ENCODE measurements around the gene ASRGL1.

Gene ASRGL1

DNA sequence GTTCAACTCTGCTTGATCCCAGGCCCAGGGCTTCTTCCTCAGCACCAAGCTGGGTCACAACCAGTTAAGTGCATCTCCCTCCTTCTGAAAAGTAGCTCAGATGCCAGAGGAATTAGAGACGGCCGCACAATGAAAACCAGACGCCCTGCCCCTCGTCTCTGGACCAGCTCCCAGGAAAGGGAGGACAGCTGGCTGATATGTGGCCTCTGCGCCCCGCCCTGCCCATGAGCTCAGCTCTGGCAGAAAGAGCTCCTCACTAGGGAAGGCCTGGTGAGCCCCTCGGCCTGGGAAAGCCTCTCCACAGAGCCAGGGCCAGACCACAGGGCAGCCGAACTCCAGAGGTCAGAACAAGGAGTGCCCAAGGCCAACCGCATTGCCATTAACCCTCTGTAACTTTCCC lies 63.5 kb downstream of the ASRGL1 start:
- Histone ChIP-seq H3K4me1 (ENCODE audit: control insufficient read depth, low read depth, low read length) (peaks cover 3% of the 10 kb centered on the region), H3K56ac (ENCODE audit: low read length) (no peak overlapping the region), H3K4ac (ENCODE audit: low read depth, low read length) (no peak overlapping the region), H2BK15ac (replicated peaks; ENCODE audit: low read depth) (no peak overlapping the region), H3K4me2 (ENCODE audit: low read length) (no peak overlapping the region), H3K79me2 (ENCODE audit: control insufficient read depth, insufficient read depth, low read length) (no peaks in the 10 kb centered on the region), H4K5ac (ENCODE audit: low read length) (no peak overlapping the region), H3K23ac (ENCODE audit: low read length) (peak overlapping the region; percentile 45), H3K9ac (ENCODE audit: low read length) (no peak overlapping the region), H3K4me3 (ENCODE audit: low read length) (no peak overlapping the region), H2AK5ac (ENCODE audit: low read length) (no peak overlapping the region), H3K18ac (ENCODE audit: low read length) (no peak overlapping the region), H2BK120ac (ENCODE audit: low read depth, low read length) (no peak overlapping the region), H4K8ac (ENCODE audit: low read depth, low read length) (no peak overlapping the region), H3K36me3 (ENCODE audit: control insufficient read depth, insufficient read depth, low read length) (no peaks in the 10 kb centered on the region), H3K79me1 (ENCODE audit: low read length) (no peaks in the 10 kb centered on the region), H3K27ac (ENCODE audit: low read depth, low read length) (no peak overlapping the region), H3K27me3 (ENCODE audit: insufficient read depth, low read length, poor library complexity) (no peaks in the 10 kb centered on the region), H2BK5ac (ENCODE audit: low read length) (no peak overlapping the region)
- DNase-seq, result no peak
- WGBS (ENCODE audit: extremely low coverage, insufficient coverage, low lambda C conversion rate), result no CpG with 5 or more reads among the region's 9 CpGs

- H3K27ac ChIP-seq (ENCODE audit: low read depth, low read length), result no peak overlapping the region
- no peak overlapping the region for H3K4me2 ChIP-seq (ENCODE audit: low read length)
- H3K27me3 ChIP-seq (ENCODE audit: insufficient read depth, low read length, poor library complexity), result no peaks in the 10 kb centered on the region
- H2BK120ac ChIP-seq (ENCODE audit: low read depth, low read length), result no peak overlapping the region
- no peak for DNase-seq
- no peak overlapping the region for H3K9ac ChIP-seq (ENCODE audit: low read length)
- H3K4me3 ChIP-seq (ENCODE audit: low read length), result no peak overlapping the region
- no peak overlapping the region for H3K23ac ChIP-seq (ENCODE audit: low read length)
- H2BK15ac ChIP-seq (replicated peaks; ENCODE audit: low read depth), result no peak overlapping the region
- peaks cover 3% of the 10 kb centered on the region for H3K4me1 ChIP-seq (ENCODE audit: control insufficient read depth, low read depth, low read length)
- no peak overlapping the region for H4K5ac ChIP-seq (ENCODE audit: low read length)
- H3K79me1 ChIP-seq (ENCODE audit: low read length), result no peaks in the 10 kb centered on the region
- H3K56ac ChIP-seq (ENCODE audit: low read length), result no peak overlapping the region
- no peaks in the 10 kb centered on the region for H3K79me2 ChIP-seq (ENCODE audit: control insufficient read depth, insufficient read depth, low read length)
- H3K36me3 ChIP-seq (ENCODE audit: control insufficient read depth, insufficient read depth, low read length), result no peaks in the 10 kb centered on the region
- H4K8ac ChIP-seq (ENCODE audit: low read depth, low read length), result no peak overlapping the region
- no CpG with 5 or more reads among the region's 5 CpGs for WGBS (ENCODE audit: extremely low coverage, insufficient coverage, low lambda C conversion rate)
- no peak overlapping the region for H2BK5ac ChIP-seq (ENCODE audit: low read length)
- no peak overlapping the region for H2AK5ac ChIP-seq (ENCODE audit: low read length)
- no peak overlapping the region for H3K4ac ChIP-seq (ENCODE audit: low read depth, low read length)
- no peak overlapping the region for H3K18ac ChIP-seq (ENCODE audit: low read length)
Observed at GRCh38 chr11:62401356-62401755, 64.1 kb downstream of the ASRGL1 start.

DNA sequence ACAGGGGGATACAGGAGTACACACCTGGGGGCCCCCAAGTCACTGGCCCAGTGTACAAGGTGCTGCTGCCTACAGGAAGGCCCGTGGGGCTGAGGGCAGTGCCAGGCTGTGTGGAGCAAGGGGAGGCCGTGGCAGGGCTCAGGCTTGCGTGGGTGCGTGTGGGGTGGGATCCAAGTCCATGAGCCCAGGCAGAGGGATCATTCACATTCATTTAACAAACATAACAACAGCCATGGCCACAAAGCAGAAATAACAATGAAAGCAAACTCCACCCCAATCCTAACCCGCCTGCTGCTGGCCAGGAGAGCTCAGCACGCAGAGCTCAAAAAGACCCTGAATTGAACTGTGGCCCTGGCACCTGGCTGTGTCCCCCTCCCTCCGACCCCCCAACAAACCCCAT lies 64.6 kb downstream of the ASRGL1 start:
- Histone ChIP-seq H3K79me2 (ENCODE audit: control insufficient read depth, insufficient read depth, low read length) (no peaks in the 10 kb centered on the region), H2BK120ac (ENCODE audit: low read depth, low read length) (no peak overlapping the region), H3K4me2 (ENCODE audit: low read length) (no peak overlapping the region), H3K18ac (ENCODE audit: low read length) (no peak overlapping the region), H2AK5ac (ENCODE audit: low read length) (no peak overlapping the region), H3K36me3 (ENCODE audit: control insufficient read depth, insufficient read depth, low read length) (no peaks in the 10 kb centered on the region), H2BK15ac (replicated peaks; ENCODE audit: low read depth) (no peak overlapping the region), H3K4me1 (ENCODE audit: control insufficient read depth, low read depth, low read length) (peaks cover 3% of the 10 kb centered on the region), H3K27me3 (ENCODE audit: insufficient read depth, low read length, poor library complexity) (no peaks in the 10 kb centered on the region), H3K4ac (ENCODE audit: low read depth, low read length) (no peak overlapping the region), H3K9ac (ENCODE audit: low read length) (no peak overlapping the region), H3K4me3 (ENCODE audit: low read length) (no peak overlapping the region), H3K27ac (ENCODE audit: low read depth, low read length) (no peak overlapping the region), H2BK5ac (ENCODE audit: low read length) (no peak overlapping the region), H3K23ac (ENCODE audit: low read length) (no peak overlapping the region), H4K8ac (ENCODE audit: low read depth, low read length) (no peak overlapping the region), H3K56ac (ENCODE audit: low read length) (peak overlapping the region; percentile 73), H3K79me1 (ENCODE audit: low read length) (no peaks in the 10 kb centered on the region), H4K5ac (ENCODE audit: low read length) (no peak overlapping the region)
- no CpG with 5 or more reads among the region's 7 CpGs for WGBS (ENCODE audit: extremely low coverage, insufficient coverage, low lambda C conversion rate)
- no peak for DNase-seq

GRCh38 chr11:62402226-62402959 lies 65.1 kb downstream of the ASRGL1 start:
- H3K4me1 ChIP-seq (ENCODE audit: control insufficient read depth, low read depth, low read length), result peaks cover 3% of the 10 kb centered on the region
- H3K27me3 ChIP-seq (ENCODE audit: insufficient read depth, low read length, poor library complexity), result no peaks in the 10 kb centered on the region
- no peak overlapping the region for H2BK5ac ChIP-seq (ENCODE audit: low read length)
- H3K56ac ChIP-seq (ENCODE audit: low read length), result peak overlapping the region; percentile 37
- H3K18ac ChIP-seq (ENCODE audit: low read length), result no peak overlapping the region
- H2BK15ac ChIP-seq (replicated peaks; ENCODE audit: low read depth), result no peak overlapping the region
- H3K4me3 ChIP-seq (ENCODE audit: low read length), result no peak overlapping the region
- no peak overlapping the region for H3K27ac ChIP-seq (ENCODE audit: low read depth, low read length)
- no peak overlapping the region for H2BK120ac ChIP-seq (ENCODE audit: low read depth, low read length)
- H2AK5ac ChIP-seq (ENCODE audit: low read length), result no peak overlapping the region
- no peaks in the 10 kb centered on the region for H3K79me1 ChIP-seq (ENCODE audit: low read length)
- H3K4me2 ChIP-seq (ENCODE audit: low read length), result no peak overlapping the region
- no peak overlapping the region for H3K9ac ChIP-seq (ENCODE audit: low read length)
- H3K79me2 ChIP-seq (ENCODE audit: control insufficient read depth, insufficient read depth, low read length), result no peaks in the 10 kb centered on the region
- no CpG with 5 or more reads among the region's 15 CpGs for WGBS (ENCODE audit: extremely low coverage, insufficient coverage, low lambda C conversion rate)
- H4K8ac ChIP-seq (ENCODE audit: low read depth, low read length), result no peak overlapping the region
- no peak overlapping the region for H3K4ac ChIP-seq (ENCODE audit: low read depth, low read length)
- DNase-seq, result no peak
- H3K36me3 ChIP-seq (ENCODE audit: control insufficient read depth, insufficient read depth, low read length), result no peaks in the 10 kb centered on the region
- H3K23ac ChIP-seq (ENCODE audit: low read length), result peak overlapping the region; percentile 66
- no peak overlapping the region for H4K5ac ChIP-seq (ENCODE audit: low read length)

DNA sequence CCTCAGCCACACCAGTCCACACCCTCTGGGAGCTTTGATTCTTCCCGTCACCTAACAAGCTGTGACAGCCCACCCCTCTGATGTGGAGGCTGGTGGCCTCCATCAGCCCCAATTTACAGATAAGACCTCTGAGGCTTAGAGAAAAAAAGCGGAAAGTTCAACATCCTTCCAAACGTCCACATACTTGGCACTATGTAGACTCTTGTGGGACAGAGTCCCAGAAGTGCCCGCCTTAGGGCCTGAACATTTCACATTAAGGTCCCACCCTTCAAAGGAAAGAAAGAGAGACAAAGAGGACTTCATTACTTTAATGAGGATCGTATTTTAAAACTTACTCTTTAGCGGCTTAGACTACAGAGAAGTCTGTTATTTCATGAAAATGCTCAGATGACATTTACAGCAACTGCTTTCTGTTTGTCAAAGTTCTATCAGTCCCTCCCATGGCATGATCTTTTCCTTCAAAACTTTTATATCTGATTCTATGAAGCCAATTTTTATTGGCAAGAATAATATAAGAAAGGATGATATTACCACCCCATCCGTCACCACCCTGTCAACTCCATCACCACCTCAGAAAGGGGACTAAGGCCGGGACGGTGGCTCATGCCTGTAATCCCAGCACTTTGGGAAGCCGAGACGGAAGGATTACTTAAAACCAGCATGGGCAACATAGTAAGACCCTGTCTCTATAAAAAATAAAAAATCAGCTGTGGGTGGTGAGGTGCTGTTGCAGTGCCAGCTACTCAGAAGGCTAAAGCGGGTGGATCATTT lies 65.9 kb downstream of the ASRGL1 start:
- DNase-seq, result no peak
- Histone ChIP-seq H3K79me2 (ENCODE audit: control insufficient read depth, insufficient read depth, low read length) (no peaks in the 10 kb centered on the region), H4K8ac (ENCODE audit: low read depth, low read length) (no peak overlapping the region), H3K4me2 (ENCODE audit: low read length) (no peak overlapping the region), H3K4me1 (ENCODE audit: control insufficient read depth, low read depth, low read length) (peaks cover 2% of the 10 kb centered on the region), H4K5ac (ENCODE audit: low read length) (no peak overlapping the region), H3K4me3 (ENCODE audit: low read length) (no peak overlapping the region), H2BK15ac (replicated peaks; ENCODE audit: low read depth) (no peak overlapping the region), H2BK5ac (ENCODE audit: low read length) (no peak overlapping the region), H3K36me3 (ENCODE audit: control insufficient read depth, insufficient read depth, low read length) (no peaks in the 10 kb centered on the region), H3K23ac (ENCODE audit: low read length) (no peak overlapping the region), H2BK120ac (ENCODE audit: low read depth, low read length) (no peak overlapping the region), H3K27ac (ENCODE audit: low read depth, low read length) (no peak overlapping the region), H3K18ac (ENCODE audit: low read length) (no peak overlapping the region), H3K79me1 (ENCODE audit: low read length) (no peaks in the 10 kb centered on the region), H3K56ac (ENCODE audit: low read length) (no peak overlapping the region), H3K9ac (ENCODE audit: low read length) (no peak overlapping the region), H3K4ac (ENCODE audit: low read depth, low read length) (no peak overlapping the region), H2AK5ac (ENCODE audit: low read length) (no peak overlapping the region), H3K27me3 (ENCODE audit: insufficient read depth, low read length, poor library complexity) (no peaks in the 10 kb centered on the region)
- whole genome bisulfite sequencing (ENCODE audit: extremely low coverage, insufficient coverage, low lambda C conversion rate), result no CpG with 5 or more reads among the region's 12 CpGs

Measured in mesendoderm (in vitro differentiated cells).